Left renal pelvis (tissue), 4 donors: ENCODE results near the gene ZNF385B. TPM values are rescaled to one million over a fixed set of nuclear protein-coding genes. Genes with fewer than 3 reads are reported as not detected.

Source experiments
- DNase-seq, 4 donors: peaks; one replicate each; pipeline ENCODE4 v3.0.0-alpha.2; 2013; ENCODE audit warnings: low read depth in 4 of 4, low spot score in 3 of 4
- polyA plus RNA-seq, 4 donors: library from polyadenylated mRNA; unstranded; fragments of 120-200 nt; gene quantifications; one replicate each; pipeline ENCODE4 v1.2.1, GENCODE V29; 2013; ENCODE audit not compliant: insufficient read length in 4 of 4

The ZNF385B gene
- polyA plus RNA-seq, 4 donors: 1.0 to 15.6 (median 12.8) TPM

DNA sequence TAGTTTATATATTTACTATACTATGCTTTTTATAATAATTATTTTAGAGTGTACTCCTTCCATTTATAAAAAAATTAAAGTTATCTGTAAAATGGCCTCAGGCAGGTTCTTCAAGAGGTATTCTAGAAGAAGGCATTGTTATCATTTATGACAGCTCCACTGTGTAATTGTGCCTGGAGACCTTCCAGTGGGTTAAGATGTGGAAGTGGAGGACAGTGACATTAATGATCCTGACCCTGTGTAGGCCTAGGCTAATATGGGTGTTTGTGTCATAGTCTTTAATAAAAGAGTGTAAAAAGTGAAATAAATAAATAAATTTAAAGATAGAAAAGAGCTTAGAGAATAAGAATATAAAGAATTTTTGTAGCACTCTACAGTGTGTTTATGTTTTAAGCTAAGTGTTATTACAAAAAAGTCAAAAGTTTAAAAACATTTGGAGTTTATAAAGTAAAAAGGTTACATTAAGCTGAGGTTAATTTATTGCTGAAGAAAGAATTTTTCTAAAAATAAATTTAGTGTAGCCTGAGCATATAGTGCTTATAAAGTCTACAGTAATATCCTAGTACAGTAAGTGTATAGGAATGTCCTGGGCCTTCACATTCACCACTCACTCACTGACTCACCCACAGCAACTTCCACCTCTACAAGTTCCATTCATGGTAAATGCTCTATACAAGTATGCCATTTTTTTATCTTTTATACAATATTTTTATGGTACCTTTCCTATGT lies 406.8 kb downstream of the ZNF385B start:
- DNase-seq: no peak

- DNase-seq: no peak
These were observed 412.4 kb downstream of the ZNF385B start for GRCh38 chr2:179449010-179449409.

- no peak for DNase-seq
These were observed 413.5 kb downstream of the ZNF385B start for GRCh38 chr2:179447839-179448447.

DNA sequence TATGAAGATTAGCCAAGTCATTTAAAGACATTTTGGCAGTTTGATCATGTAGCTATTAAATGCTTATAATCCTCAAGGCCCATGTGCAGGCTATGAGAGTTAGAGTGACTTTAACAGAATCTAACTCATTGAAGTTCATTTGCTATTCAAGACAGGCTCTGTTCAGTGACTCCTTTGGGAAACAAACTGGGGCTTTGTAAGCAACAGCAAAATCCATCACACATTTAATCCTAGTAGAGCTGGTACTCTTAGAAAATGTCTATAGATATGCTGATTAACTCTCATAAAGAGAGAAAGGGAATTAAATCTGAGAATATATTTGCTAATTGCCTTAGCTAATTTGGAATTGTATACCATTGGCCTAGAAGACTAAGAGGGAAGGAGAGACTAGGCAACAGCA lies 414.0 kb downstream of the ZNF385B start:
- DNase-seq: no peak

DNA sequence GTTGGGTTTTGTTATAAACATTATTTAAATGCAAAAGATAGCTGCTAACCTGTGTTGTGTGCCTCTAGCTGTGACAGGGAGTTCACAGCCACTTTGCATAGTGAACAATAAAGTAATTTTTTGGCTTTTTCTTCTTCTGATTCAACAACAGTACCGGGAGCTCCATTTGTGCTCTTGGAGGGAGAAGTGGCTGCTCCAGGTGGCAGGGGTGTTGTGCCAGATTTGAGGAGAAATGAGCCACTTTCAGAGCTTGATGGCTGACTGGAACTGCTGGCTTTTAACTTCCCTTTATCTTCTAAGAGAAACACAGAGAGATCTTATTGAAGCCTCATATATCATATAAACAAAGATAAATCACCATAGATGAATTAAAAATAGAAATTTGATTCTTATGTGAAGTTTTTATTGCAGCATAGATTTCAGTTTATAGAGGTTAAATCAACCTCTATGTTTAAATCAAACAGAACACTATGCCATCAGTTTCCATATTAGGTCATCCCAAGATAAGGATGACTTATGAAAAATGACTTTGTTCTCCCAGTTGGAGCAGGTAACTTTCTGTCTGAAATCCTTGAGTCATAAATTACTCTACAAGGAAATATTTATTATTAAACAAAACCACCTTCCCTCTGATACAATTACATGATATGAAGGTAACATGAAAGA lies 414.8 kb downstream of the ZNF385B start:
- DNase-seq: no peak

DNA sequence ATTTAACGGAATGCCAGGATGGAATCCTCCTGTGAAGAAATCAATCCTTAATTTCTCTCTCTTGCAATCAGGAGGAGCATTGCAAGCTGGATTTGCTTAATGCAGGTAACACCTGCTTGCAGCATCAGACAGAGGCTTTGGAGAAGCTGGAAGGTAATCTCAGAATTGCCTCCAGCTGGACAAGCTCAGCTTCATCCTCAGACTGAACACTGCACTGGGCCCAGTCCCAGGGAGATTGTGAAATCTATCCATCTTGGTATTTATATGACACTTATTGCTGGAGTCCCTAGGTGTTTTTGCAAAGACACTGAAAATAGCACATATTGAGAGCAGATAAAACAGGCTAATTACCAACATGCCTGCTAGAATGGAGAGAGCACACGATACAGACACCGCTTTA lies 417.4 kb downstream of the ZNF385B start:
- no peak for DNase-seq

DNA sequence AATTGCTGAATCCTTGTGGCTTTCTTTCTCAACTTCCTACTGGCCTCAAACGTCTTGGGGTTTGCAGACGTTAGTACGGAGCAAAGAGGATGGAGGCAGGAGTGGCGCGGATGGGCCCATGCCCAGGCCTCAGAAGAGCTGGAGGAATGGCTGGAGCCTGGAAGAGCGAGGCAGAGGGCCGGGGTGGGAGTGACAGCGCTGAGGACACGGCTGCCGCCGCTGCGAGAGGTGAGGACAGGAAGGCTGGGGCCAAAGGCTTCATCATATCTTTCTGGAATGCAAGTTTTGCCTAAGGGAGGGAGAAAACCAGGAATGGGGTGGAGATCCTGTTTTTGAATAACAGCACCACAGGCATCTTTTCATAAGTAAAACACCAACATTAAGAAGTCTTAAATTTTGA lies 418.2 kb downstream of the ZNF385B start:
- no peak for DNase-seq

DNA sequence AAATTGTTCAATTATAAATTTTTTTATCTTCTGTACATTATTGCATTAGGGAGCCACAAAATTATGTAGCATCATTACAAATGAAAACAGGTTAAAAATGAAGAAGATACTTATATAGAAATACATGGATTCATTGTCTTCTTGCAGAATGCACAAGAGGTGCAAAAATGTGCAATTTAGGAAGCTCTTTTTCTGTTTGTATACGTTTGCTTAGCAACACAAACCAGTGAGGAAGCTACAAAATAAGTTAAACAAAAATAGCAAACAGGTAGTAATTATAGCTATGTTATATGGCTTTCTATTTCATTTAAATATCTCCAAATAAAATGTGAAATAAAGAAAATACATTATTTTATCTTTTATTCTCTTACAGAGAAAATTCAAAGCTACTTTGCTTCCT lies 419.2 kb downstream of the ZNF385B start:
- no peak for DNase-seq

GRCh38 chr2:179441551-179441950 lies 419.9 kb downstream of the ZNF385B start:
- DNase-seq: no peak

- no peak for DNase-seq
These were observed 420.7 kb downstream of the ZNF385B start for GRCh38 chr2:179440642-179441251.

DNA sequence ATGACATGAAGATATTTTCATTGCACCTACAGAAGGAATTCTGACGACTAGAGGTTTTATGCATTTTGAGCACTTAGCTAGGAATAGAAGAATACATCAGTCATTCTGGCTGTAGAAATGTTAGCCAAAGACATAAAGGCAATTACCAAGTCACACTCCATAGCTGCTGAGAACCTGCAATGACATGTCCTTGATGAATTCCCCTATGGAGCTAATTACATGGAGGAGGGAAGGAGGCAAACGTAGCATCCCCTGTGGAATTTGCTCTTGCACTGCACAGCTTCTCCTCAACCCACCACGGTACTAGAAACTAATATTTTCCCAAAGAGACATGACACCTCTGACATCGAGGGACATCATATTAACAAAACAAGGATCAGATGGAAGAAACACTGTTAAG lies 422.8 kb downstream of the ZNF385B start:
- DNase-seq: no peak

DNA sequence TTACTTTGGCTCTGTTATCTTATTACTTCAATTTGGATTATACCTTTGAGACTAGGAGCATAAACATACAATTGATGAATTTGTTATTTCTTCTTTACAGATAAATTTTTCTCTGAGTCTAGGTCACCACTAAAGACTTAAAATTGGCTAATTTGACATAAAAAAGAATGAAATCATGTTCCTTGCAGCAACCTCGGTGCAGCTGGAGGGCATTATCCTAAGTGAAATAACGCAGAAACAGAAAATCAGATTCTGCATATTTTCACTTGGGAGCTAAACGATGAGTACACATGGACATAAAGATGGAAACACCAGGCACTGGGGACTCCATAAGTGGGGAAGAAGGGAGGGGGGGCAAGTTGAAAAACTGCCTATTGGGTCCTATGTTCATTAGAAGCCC lies 424.0 kb downstream of the ZNF385B start:
- no peak for DNase-seq

DNA sequence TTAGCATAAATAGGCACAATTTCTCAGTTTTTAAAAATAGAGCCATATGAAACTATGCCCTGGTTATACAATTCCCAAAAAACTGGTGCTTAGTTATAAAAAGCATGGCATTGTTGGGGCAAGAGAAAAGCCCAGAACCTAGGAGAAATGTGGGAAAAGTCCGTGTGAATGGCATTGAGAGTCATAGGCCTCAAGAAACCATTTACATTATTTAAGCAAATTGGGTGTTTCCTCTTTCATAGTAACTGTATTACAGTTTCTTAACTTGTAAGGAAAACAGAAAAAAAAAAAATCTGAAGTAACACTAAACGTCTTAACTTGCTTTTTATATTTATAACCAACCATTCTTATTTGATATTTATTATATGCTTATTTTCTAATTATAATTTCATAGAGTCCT lies 425.8 kb downstream of the ZNF385B start:
- DNase-seq: no peak

- no peak for DNase-seq
These were observed 426.4 kb downstream of the ZNF385B start for GRCh38 chr2:179435000-179435399.

DNA sequence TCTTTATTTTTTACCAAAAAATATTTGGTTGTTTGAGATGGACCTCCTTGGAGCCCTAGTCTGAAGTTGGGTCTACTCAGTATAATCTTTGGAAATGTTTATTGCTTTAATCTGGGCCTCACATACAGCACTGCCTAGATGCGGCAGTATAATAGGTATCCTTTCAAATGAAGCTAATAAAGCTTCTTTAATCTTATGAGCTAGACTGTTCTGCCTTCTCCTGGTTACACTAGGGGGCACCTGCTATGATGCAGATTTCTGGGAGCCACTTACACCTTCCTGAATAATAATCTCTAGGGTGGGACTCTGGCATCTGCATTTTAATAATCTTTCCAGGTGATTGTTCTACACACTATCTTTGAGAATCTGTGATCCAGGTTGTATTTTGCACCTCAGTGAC lies 427.1 kb downstream of the ZNF385B start:
- no peak for DNase-seq

DNA sequence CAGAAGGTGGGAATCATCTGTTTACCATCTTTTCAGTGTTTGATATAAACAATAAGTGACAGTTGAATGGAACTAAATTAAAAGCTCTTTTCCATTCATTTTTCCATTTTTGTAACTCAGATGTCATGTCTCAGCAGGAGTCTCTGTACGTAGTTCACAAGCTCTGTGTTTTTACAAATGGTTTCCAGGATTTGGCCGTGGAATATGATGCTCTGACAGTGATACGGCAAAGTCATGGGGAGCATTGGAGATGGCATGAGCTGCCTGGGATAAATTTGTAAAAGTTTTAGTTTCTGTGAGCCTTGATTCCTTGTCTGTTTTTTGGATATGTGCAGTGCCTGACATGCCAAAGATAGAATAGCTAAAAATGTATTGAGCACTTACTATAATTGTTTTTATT lies 428.7 kb downstream of the ZNF385B start:
- no peak for DNase-seq

- DNase-seq: no peak
These were observed 431.8 kb downstream of the ZNF385B start for GRCh38 chr2:179429597-179429996.

GRCh38 chr2:179429060-179429471 lies 432.3 kb downstream of the ZNF385B start:
- DNase-seq: no peak

DNA sequence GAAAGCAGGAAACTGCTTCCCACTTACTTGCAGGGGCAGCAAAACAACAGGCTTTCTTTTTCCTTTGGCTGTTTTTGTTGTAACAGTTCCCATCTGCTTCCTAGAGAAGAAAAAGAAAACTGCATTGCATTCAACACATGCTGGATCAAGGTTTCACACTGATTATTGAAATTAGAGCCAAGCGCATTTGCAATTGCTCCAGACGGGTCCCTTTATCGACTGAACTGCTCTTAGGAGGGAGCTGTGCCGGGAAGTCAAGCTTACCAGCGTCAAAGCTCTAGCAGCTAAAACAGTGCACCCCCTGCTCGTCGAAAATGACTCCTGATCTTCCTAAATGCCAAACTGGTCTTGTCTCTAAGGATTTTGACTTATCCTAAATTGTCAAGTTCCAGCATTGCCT lies 432.8 kb downstream of the ZNF385B start:
- DNase-seq: no peak

DNA sequence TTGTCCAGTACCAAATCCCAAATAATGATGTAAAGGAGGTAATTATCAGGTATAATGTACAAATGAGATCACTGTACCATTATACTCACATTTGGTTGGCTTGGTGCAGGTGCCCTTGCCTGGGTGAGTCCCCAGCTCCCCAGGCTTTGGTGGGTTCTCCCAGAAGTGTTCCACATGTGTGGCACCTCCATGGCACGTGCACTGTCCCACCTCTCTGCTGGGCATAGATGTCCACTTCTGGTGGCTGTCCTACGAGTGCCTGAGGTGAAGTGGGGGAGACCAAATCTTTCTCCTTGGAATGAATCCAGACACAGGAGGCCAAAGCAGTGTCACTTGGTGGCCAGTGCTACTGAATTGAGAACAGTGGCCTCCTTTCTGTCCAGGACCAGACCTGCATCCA lies 434.3 kb downstream of the ZNF385B start:
- no peak for DNase-seq

- no peak for DNase-seq
These were observed 436.8 kb downstream of the ZNF385B start for GRCh38 chr2:179424571-179424970.
